Activated naive CD8-positive, alpha-beta T cell treated with anti-CD3 and anti-CD28 coated beads for 36 hours (primary cell): ENCODE data around the gene AATK. TPM values are rescaled to one million over a fixed set of nuclear protein-coding genes. Genes with fewer than 3 reads are reported as not detected.

Experiments
- DNase-seq: peaks from one replicate; pipeline ENCODE4 v3.0.0; 2021
- H3K27ac Mint-ChIP-seq: one replicate; pipeline ENCODE4 v1.8.0; 2022; ENCODE audit warnings: mild to moderate bottlenecking, moderate library complexity, mixed read lengths
- H3K27me3 Mint-ChIP-seq: one replicate; pipeline ENCODE4 v1.8.0; 2022; ENCODE audit warnings: mild to moderate bottlenecking, mixed read lengths
- H3K36me3 Mint-ChIP-seq: one replicate; pipeline ENCODE4 v1.8.0; 2021; ENCODE audit warnings: mild to moderate bottlenecking, mixed read lengths
- H3K4me1 Mint-ChIP-seq: one replicate; pipeline ENCODE4 v1.8.0; 2021; ENCODE audit warnings: mixed read lengths
- H3K4me3 Mint-ChIP-seq: one replicate; pipeline ENCODE4 v1.8.0; 2022; ENCODE audit warnings: mild to moderate bottlenecking, moderate library complexity, mixed read lengths
- H3K9me3 Mint-ChIP-seq: one replicate; pipeline ENCODE4 v1.8.0; 2022; ENCODE audit warnings: mixed read lengths
- total RNA-seq, 2 experiments: library from RNA; stranded (reverse); gene quantifications; one replicate each; pipeline ENCODE4 v1.2.3, GENCODE V29; 2021

The AATK gene
- total RNA-seq, 2 experiments from 2014 or later: 0.21 to 0.26 TPM

- H3K27ac Mint-ChIP-seq: no peak overlapping the region
- H3K27me3 Mint-ChIP-seq: peaks cover 6% of the 10 kb centered on the region
- DNase-seq: no peak
- H3K4me1 Mint-ChIP-seq: no peaks in the 10 kb centered on the region
- peaks cover 11% of the 10 kb centered on the region for H3K9me3 Mint-ChIP-seq
- H3K4me3 Mint-ChIP-seq: no peak overlapping the region
- no peaks in the 10 kb centered on the region for H3K36me3 Mint-ChIP-seq
Measured at GRCh38 chr17:81137248-81137647, 28.8 kb downstream of the AATK start.

- DNase-seq: no peak
- no peaks in the 10 kb centered on the region for H3K27me3 Mint-ChIP-seq
- no peaks in the 10 kb centered on the region for H3K4me1 Mint-ChIP-seq
- H3K27ac Mint-ChIP-seq: no peak overlapping the region
- H3K36me3 Mint-ChIP-seq: no peaks in the 10 kb centered on the region
- peaks cover 11% of the 10 kb centered on the region for H3K9me3 Mint-ChIP-seq
- no peak overlapping the region for H3K4me3 Mint-ChIP-seq
Measured at GRCh38 chr17:81136366-81136765, 29.7 kb downstream of the AATK start.

GRCh38 chr17:81135505-81136278, 30.3 kb downstream of the AATK start:
- Mint-ChIP-seq H3K4me3 (no peak overlapping the region), H3K27me3 (no peaks in the 10 kb centered on the region), H3K36me3 (no peaks in the 10 kb centered on the region), H3K27ac (no peak overlapping the region), H3K4me1 (no peaks in the 10 kb centered on the region), H3K9me3 (peaks cover 11% of the 10 kb centered on the region)
- no peak for DNase-seq

- H3K4me3 Mint-ChIP-seq: no peak overlapping the region
- no peaks in the 10 kb centered on the region for H3K36me3 Mint-ChIP-seq
- H3K27me3 Mint-ChIP-seq: no peaks in the 10 kb centered on the region
- H3K27ac Mint-ChIP-seq: no peak overlapping the region
- DNase-seq: no peak
- peaks cover 11% of the 10 kb centered on the region for H3K9me3 Mint-ChIP-seq
- no peaks in the 10 kb centered on the region for H3K4me1 Mint-ChIP-seq
Measured at GRCh38 chr17:81134064-81134781, 31.8 kb downstream of the AATK start.

GRCh38 chr17:81132770-81133723, 33.0 kb downstream of the AATK start:
- Mint-ChIP-seq H3K9me3 (peaks cover 4% of the 10 kb centered on the region), H3K4me3 (no peak overlapping the region), H3K27me3 (no peaks in the 10 kb centered on the region)

GRCh38 chr17:81132197-81132540, 33.9 kb downstream of the AATK start:
- H3K4me1 Mint-ChIP-seq: no peaks in the 10 kb centered on the region
- H3K27me3 Mint-ChIP-seq: no peaks in the 10 kb centered on the region
- H3K27ac Mint-ChIP-seq: no peak overlapping the region
- no peak overlapping the region for H3K4me3 Mint-ChIP-seq
- no peaks in the 10 kb centered on the region for H3K9me3 Mint-ChIP-seq
- DNase-seq: no peak
- H3K36me3 Mint-ChIP-seq: no peaks in the 10 kb centered on the region

More at GRCh38 chr17:81132770-81133723, 33.0 kb downstream of the AATK start:
- Mint-ChIP-seq H3K27ac (no peak overlapping the region), H3K4me1 (no peaks in the 10 kb centered on the region), H3K36me3 (no peaks in the 10 kb centered on the region)
- no peak for DNase-seq

- H3K4me3 Mint-ChIP-seq: no peak overlapping the region
- no peak for DNase-seq
- H3K27me3 Mint-ChIP-seq: no peaks in the 10 kb centered on the region
- no peaks in the 10 kb centered on the region for H3K9me3 Mint-ChIP-seq
- H3K27ac Mint-ChIP-seq: no peak overlapping the region
- H3K4me1 Mint-ChIP-seq: no peaks in the 10 kb centered on the region
- no peaks in the 10 kb centered on the region for H3K36me3 Mint-ChIP-seq
Measured at GRCh38 chr17:81131486-81132196, 34.4 kb downstream of the AATK start.

- no peak for DNase-seq
- Mint-ChIP-seq H3K27ac (no peak overlapping the region), H3K36me3 (no peaks in the 10 kb centered on the region), H3K4me1 (no peaks in the 10 kb centered on the region), H3K4me3 (no peak overlapping the region), H3K9me3 (no peaks in the 10 kb centered on the region), H3K27me3 (no peaks in the 10 kb centered on the region)
Measured at GRCh38 chr17:81130385-81131361, 35.3 kb downstream of the AATK start.

- no peak overlapping the region for H3K4me3 Mint-ChIP-seq
- DNase-seq: no peak
- H3K27ac Mint-ChIP-seq: no peak overlapping the region
- H3K36me3 Mint-ChIP-seq: no peaks in the 10 kb centered on the region
- H3K4me1 Mint-ChIP-seq: no peaks in the 10 kb centered on the region
- no peaks in the 10 kb centered on the region for H3K9me3 Mint-ChIP-seq
- H3K27me3 Mint-ChIP-seq: no peaks in the 10 kb centered on the region
Measured at GRCh38 chr17:81129711-81130367, 36.2 kb downstream of the AATK start.

GRCh38 chr17:81129289-81129688, 36.7 kb downstream of the AATK start:
- Mint-ChIP-seq H3K27me3 (no peaks in the 10 kb centered on the region), H3K9me3 (no peaks in the 10 kb centered on the region), H3K27ac (no peak overlapping the region), H3K4me3 (no peak overlapping the region), H3K4me1 (no peaks in the 10 kb centered on the region), H3K36me3 (no peaks in the 10 kb centered on the region)
- DNase-seq: no peak

GRCh38 chr17:81128774-81129173, 37.2 kb downstream of the AATK start:
- Mint-ChIP-seq H3K36me3 (no peaks in the 10 kb centered on the region), H3K4me3 (no peak overlapping the region), H3K27ac (no peak overlapping the region), H3K27me3 (no peaks in the 10 kb centered on the region), H3K9me3 (no peaks in the 10 kb centered on the region), H3K4me1 (no peaks in the 10 kb centered on the region)
- DNase-seq: no peak

GRCh38 chr17:81128338-81128737, 37.7 kb downstream of the AATK start:
- H3K4me3 Mint-ChIP-seq: no peak overlapping the region
- DNase-seq: no peak
- no peak overlapping the region for H3K27ac Mint-ChIP-seq
- no peaks in the 10 kb centered on the region for H3K27me3 Mint-ChIP-seq
- H3K4me1 Mint-ChIP-seq: no peaks in the 10 kb centered on the region
- H3K9me3 Mint-ChIP-seq: no peaks in the 10 kb centered on the region
- H3K36me3 Mint-ChIP-seq: no peaks in the 10 kb centered on the region

- Mint-ChIP-seq H3K27ac (no peak overlapping the region), H3K4me3 (no peak overlapping the region), H3K36me3 (no peaks in the 10 kb centered on the region), H3K4me1 (no peaks in the 10 kb centered on the region), H3K9me3 (no peaks in the 10 kb centered on the region), H3K27me3 (no peaks in the 10 kb centered on the region)
- DNase-seq: no peak
Measured at GRCh38 chr17:81127526-81128177, 38.4 kb downstream of the AATK start.
